Sigmoid colon (tissue), 4 donors: Measurements from ENCODE around the gene RPS28.

Source experiments
- CTCF ChIP-seq, 4 experiments: fragments of 450-650 bp in 3 of 4; fragments of 200-600 bp in 1 of 4; IDR thresholded peaks; one replicate each; pipeline ENCODE4 v1.5.1; 2016 to 2019; ENCODE audit warnings: antibody characterized with exemption in 4 of 4, mild to moderate bottlenecking in 3 of 4, moderate library complexity in 2 of 4
- EP300 ChIP-seq, 4 donors: sonication (generic); formaldehyde crosslinking; IDR thresholded peaks; one replicate each; pipeline ENCODE4 v1.6.1; 2017; ENCODE audit warnings: antibody characterized with exemption in 4 of 4
- POLR2A ChIP-seq, 2 donors: fragments of 450-650 bp; IDR thresholded peaks; one replicate each; pipeline ENCODE4 v1.6.1; 2016; ENCODE audit warnings: antibody characterized with exemption in 2 of 2, mild to moderate bottlenecking in 2 of 2, moderate library complexity in 2 of 2
- POLR2AphosphoS5 ChIP-seq, 4 donors: sonication (generic); formaldehyde crosslinking; IDR thresholded peaks; one replicate each; pipeline ENCODE4 v1.6.1; 2017; ENCODE audit warnings: antibody characterized with exemption in 4 of 4

GRCh38 chr19:8316351-8317125, 4.8 kb upstream of the RPS28 start:
- no peak for TF ChIP-seq CTCF (IDR thresholded peaks at IDR 0.05)
- no peak for TF ChIP-seq POLR2A (IDR thresholded peaks at IDR 0.05)
- no peak for TF ChIP-seq POLR2AphosphoS5 (IDR thresholded peaks at IDR 0.05)
- no peak for TF ChIP-seq EP300 (IDR thresholded peaks at IDR 0.05)
